ENCODE results near the gene IGSF3.

The IGSF3 gene

GRCh38 chr1:116557323-116557878 lies 110.1 kb downstream of the IGSF3 start:
- DNase-seq (ENCODE audit: low read depth) = no peak

DNA sequence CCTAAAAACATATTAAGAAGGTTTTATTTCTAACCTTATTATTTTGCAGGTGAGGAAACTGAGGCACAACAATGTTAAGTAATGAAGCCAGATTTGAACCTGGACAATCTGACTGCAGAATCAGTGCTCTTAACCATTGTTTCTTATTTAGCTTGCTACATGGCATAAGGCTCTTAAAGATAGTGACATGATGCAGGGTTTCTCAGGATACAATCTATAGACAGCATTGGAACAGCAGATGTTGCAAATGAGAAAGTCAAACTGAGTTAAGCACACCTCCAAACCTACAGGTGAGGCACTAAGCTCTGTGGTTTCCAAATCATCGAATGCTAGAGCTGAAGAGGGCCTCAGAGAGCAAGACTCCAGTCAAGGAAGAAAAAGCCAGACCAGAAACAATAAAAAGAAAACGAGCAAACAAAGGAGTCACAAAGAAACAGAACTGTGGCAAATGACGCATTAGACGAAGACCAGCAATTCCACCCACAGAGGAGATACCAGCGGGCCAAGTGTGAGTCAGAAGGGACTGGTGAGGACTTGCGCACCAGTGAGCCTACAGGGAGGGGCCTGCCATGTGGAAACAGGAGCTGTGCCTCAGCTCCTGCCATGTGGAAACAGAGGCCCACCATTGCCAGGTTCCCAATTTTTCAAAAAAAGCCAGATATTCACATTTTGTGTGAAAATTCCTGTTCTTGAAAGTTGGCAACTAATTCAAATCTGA lies 111.1 kb downstream of the IGSF3 start:
- peak; percentile 51 for DNase-seq (ENCODE audit: low read depth)

GRCh38 chr1:116554924-116555323 lies 112.6 kb downstream of the IGSF3 start:
- no peak for DNase-seq (ENCODE audit: low read depth)

DNA sequence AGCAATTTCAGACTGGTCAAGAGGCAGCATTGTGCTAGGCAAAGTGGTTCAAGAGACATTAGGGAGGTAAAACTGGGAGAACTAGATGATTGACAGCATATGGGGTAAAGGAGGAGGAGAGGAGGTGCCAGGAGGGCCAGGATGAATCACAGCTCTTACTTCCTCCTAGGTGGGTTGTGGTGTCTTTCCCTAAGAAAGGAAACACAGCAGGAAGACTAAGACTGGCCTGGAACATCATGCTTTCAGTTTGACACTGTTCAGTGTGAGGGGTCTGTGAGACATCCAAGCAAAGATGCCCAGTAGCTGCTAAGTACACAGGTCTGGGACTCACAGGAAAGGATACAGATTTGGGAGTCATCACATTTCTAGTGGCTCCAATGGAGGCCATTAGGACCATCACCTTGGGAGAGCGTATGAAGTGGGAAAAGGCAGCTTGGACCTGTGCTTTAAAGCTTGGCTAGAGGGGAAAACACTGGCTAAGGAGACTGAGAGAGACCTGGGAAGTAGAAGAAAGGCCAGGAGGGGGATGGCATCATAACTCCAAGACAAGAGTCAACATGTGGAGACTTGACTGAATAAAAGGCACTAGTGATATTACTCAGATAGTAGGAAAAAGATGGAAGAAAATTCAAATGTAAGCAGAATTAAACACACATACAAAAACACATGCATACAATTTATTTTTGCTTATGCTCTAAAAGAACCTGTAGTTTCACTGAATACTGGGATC lies 114.0 kb downstream of the IGSF3 start:
- DNase-seq (ENCODE audit: low read depth) = no peak

DNA sequence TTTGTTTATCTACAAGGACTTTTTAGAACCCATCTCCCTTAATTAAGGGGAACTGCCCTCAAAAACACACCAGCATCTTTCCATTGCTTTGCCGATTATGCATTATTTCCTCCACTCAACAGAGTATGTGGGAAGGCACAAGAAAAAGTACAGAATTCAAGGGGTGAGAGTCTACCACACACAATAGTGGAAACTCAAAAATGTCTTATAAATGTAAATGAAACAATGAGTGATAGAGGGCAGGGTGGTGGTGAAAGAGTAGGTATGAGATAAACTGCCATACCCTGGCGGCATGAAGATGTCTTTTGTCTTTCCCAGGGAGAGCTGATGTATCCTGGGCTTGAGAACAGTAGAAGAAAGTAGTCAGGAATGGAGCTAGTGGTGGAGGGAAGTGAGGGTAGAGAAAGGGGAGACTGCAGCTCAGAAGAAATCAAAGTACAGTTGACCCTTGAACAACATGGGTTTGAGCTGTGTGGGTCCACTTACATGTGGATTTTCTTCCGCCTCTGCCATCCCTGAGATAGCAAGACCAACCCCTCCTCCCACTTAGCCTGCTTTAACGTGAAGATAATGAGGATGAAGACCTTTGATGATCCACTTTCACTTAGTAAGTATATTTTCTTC lies 121.1 kb downstream of the IGSF3 start:
- no peak for DNase-seq (ENCODE audit: low read depth)

DNA sequence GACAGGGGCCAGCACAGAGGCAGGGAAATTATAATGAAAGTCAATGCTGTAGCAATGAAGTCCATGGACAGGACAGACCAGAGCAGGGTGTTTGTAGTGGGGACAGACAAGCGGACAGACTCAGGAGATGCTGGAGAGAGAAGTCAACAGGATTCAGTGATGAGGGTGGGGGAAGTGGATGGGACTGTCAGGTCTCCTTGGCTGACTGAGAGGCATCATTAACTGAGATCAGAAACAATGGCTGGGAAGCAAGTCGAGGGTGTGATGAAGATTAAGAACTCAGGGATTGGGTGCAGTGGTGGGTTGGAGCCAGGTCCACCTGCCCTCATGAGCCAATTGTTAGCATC lies 122.2 kb downstream of the IGSF3 start:
- DNase-seq (ENCODE audit: low read depth) = no peak

GRCh38 chr1:116544588-116545358 lies 122.8 kb downstream of the IGSF3 start:
- DNase-seq (ENCODE audit: low read depth) = no peak

DNA sequence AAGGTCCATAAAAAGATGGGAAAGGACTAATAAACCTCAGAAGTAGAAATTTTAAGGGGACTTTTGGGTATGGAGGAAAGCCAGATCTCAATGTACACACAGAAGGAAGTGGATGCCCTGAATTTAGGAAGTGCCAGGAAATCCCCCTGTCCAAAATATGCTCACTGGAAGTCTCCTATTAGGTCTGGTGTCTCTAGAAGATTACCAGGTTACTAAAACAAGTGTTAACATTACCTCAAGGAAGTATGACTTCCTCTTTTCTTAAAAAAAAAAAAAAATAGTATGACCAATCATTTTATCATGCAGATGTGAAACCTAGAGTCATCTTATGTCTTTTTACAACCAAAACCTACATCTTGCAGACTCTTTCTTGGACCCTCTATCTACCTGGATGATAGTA lies 127.4 kb downstream of the IGSF3 start:
- DNase-seq (ENCODE audit: low read depth) = no peak

GRCh38 chr1:116538544-116538943 lies 129.0 kb downstream of the IGSF3 start:
- DNase-seq (ENCODE audit: low read depth) = peak; percentile 17

- DNase-seq (ENCODE audit: low read depth) = no peak
These were observed 129.6 kb downstream of the IGSF3 start for GRCh38 chr1:116537898-116538297.

- DNase-seq (ENCODE audit: low read depth) = no peak
These were observed 130.3 kb downstream of the IGSF3 start for GRCh38 chr1:116537040-116537831.

- no peak for DNase-seq (ENCODE audit: low read depth)
These were observed 133.4 kb downstream of the IGSF3 start for GRCh38 chr1:116534014-116534739.

DNA sequence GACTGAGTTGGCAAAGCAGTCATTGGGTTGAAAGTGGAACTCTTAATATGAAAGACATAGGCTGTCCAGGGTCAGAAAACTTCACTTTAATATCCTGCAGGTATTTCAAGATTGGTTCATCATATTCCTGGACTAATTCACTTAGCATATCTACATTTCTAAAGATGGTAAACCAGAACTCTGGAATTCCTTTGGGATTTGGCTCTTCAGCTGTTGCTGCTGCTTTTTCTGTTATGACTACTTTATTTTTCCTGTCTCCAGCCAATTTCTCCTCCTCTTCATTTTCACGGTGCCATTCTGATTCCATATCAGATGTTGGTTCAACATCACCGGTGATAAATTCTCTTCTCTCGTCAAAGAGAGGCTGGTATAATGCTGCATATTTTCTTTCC lies 134.1 kb downstream of the IGSF3 start:
- no peak for DNase-seq (ENCODE audit: low read depth)

GRCh38 chr1:116532671-116533428 lies 134.7 kb downstream of the IGSF3 start:
- DNase-seq (ENCODE audit: low read depth) = no peak

- DNase-seq (ENCODE audit: low read depth) = no peak
These were observed 135.6 kb downstream of the IGSF3 start for GRCh38 chr1:116531917-116532316.

GRCh38 chr1:116529681-116530080 lies 137.9 kb downstream of the IGSF3 start:
- DNase-seq (ENCODE audit: low read depth) = no peak

- no peak for DNase-seq (ENCODE audit: low read depth)
These were observed 138.3 kb downstream of the IGSF3 start for GRCh38 chr1:116529199-116529631.

DNA sequence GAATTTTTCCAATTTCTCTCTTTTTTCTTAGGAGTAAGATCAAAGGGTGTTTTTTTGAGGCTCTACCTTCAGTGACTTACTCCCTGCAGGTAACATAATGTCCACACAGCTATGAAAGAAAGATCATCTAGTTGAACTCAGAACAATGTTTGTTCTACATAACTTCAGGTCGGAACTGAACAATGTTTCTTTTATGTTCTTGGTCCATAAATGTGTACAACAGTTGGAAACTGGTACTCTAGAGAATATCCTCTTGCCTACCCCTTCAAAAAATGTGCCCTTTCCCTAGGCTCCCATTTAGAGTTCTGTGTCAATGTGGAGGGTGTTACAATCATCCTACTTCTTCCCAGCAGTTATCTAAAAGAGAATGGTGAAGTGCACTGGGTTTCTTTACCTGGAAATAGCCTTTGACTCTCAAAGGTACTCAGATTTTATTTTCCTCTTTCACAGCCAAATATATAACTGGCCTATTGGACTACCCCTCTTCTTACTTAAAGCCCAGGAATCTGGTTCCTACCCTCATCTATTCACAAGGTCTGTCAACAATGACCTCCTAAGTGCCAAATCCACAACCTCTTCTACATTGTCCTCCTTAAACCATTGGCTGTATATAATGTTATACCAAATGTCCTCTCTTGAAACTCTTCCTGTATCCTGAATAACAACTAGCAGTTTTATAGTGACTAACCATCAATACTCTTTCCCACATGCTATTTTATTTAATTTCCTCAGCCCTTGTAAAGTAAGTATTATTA lies 139.0 kb downstream of the IGSF3 start:
- no peak for DNase-seq (ENCODE audit: low read depth)

GRCh38 chr1:116525440-116525839 lies 142.1 kb downstream of the IGSF3 start:
- DNase-seq (ENCODE audit: low read depth) = no peak

Measured in stimulated activated CD8-positive, alpha-beta memory T cell treated with anti-CD3 and anti-CD28 coated beads, Interleukin-12 subunit alpha, Interleukin-12 subunit beta, amount 100 ng/mL, for 1 hour (primary cell).